Fibroblast of mammary gland (primary cell): ENCODE results near the gene HERPUD2.

Source experiments
- DNase-seq: peaks from one replicate; pipeline ENCODE4 v3.0.0-alpha.2; 2010; ENCODE audit warnings: low read depth
- H3K4me3 ChIP-seq: 2 replicates; pipeline ENCODE4 v1.5.1; 2011; ENCODE audit warnings: low read depth, mild to moderate bottlenecking, low read length, moderate library complexity; ENCODE audit not compliant: control insufficient read depth
- CTCF ChIP-seq: conservative IDR thresholded peaks from 2 replicates; pipeline ENCODE4 v1.5.1; 2011; ENCODE audit warnings: low read depth, low read length, inconsistent platforms; ENCODE audit not compliant: control insufficient read depth, insufficient read depth

HERPUD2 gene

GRCh38 chr7:35705932-35706461, 11.1 kb upstream of the HERPUD2 start:
- no peak overlapping the region for H3K4me3 ChIP-seq
- no peak for DNase-seq
- TF ChIP-seq CTCF = no peak

- DNase-seq = no peak
- no peak overlapping the region for H3K4me3 ChIP-seq
- no peak for TF ChIP-seq CTCF
Measured at GRCh38 chr7:35704261-35704660, 9.3 kb upstream of the HERPUD2 start.

- DNase-seq = no peak
- no peak overlapping the region for H3K4me3 ChIP-seq
- TF ChIP-seq CTCF = no peak
Measured at GRCh38 chr7:35702541-35702940, 7.6 kb upstream of the HERPUD2 start.

- H3K4me3 ChIP-seq = no peak overlapping the region
- TF ChIP-seq CTCF = no peak
- no peak for DNase-seq
Measured at GRCh38 chr7:35701287-35701900, 6.5 kb upstream of the HERPUD2 start.

GRCh38 chr7:35700865-35701264, 5.9 kb upstream of the HERPUD2 start:
- TF ChIP-seq CTCF = no peak
- H3K4me3 ChIP-seq = no peak overlapping the region
- no peak for DNase-seq

- no peak for TF ChIP-seq CTCF
- no peak for DNase-seq
- no peak overlapping the region for H3K4me3 ChIP-seq
Measured at GRCh38 chr7:35700333-35700732, 5.4 kb upstream of the HERPUD2 start.
